ENCODE measurements around the gene MRPS5.

The MRPS5 gene

DNA sequence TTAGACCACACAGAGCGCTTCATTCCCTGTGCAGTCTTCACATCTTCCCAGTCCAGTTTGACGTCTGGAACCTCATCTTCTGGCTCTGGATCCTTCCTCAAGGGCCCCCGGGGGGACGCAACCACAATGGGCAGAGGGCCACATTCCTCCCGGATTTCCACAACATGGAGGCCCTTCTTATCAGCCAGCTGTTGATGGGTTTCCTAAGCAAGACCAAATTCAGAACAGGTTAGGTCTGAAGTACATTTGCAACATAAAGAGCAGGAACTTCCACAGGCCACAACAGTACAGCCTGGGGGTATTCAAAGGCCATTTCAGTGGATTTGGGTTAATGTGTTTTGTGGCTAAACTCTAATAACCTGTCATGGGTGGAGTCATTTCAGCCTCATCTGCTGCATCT lies 34.2 kb downstream of the MRPS5 start:
- no peak for DNase-seq (ENCODE audit: low spot score)

DNA sequence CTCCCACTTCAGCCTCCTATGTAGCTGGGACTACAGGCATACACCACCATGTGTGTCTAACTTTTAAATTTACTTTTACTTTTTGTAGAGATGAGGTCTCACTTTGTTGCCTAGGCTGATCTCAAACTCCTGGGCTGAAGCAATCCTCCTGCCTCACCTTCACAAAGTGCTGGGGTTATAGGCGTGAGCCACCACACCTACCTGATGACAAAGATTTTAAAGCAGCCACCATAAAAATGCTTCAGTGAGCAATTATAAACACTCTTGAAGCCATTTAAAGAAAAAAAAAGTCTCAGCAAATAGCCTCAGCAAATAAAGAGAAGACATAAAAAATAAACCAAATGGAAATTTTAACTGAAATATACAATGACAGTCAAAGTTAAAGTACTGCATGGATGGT lies 35.6 kb downstream of the MRPS5 start:
- DNase-seq (ENCODE audit: low spot score), result no peak

DNA sequence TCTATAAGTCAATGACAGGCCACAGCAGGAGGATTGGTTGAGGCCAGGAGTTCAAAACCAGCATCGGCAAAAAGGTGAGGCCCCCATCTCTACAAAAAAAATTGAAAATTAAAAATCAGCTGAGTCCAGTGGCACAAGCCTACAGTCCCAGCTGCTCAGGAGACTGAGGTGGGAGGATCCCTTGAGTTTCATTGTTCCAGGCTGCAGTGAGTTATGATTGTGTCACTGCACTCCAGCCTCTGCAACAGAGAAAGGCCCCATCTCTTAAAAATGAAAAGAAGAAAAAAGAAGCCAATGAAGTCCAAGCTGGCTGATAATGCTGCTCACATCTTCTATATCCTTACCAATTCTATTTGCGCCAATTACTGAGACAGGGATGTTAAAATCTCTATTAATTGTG lies 39.1 kb downstream of the MRPS5 start:
- DNase-seq (ENCODE audit: low spot score), result no peak

DNA sequence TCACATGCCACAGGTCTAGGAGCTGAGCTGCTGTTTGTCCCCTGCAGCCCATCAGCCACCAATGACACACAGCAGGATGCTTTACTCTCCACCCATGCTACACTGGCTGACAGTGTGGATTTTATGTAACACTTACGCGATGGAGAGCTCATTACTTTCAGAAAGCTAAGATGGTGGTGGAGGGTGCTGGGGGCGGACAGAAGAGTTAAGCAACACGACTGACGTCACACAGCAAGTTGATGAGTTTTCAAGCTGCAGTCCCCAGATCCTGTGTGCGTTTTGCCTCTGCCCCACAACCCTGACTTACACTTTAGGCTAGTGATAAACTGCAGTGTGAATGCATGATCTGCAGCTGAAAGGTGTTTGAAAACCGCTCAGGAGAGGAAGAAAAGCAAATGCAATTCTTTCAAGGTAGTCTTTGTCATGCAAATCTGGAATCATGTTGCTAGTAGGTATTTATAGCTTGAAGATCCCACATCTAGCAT lies 42.4 kb downstream of the MRPS5 start:
- DNase-seq (ENCODE audit: low spot score), result no peak

DNA sequence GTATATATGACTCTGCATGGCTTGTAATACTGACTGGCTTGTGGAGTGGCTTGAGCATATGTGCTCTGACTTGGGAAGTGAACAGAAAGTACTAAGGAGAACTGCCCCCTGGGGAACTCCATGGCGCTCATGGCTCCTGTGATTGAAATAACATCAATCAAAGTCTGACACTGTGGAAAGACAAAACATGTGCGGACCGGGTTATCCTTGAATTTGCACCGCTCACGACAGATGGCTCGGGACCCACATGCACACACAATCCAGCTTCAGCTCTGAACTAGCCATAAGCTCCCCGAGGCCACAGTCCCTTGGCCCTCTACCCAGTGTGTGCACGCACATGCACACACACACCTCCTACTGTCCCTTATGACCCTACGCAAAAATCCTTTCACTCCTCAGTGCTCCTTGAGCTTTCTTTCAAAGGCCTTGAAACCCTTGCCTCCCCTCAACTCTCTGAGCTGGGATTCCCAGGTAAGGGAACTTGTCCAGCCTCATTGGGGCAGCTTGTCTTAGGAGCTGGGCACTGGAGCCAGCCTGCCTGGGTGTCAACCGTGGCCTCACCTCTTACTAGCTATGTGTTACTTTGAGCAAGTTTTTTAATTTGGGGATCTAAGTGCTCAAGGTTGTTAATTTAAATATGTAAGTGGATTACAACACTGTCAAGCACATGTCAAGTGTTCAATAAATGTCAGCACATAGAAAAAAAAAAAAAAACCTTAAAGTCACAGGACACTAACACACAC lies 43.6 kb downstream of the MRPS5 start:
- no peak for DNase-seq (ENCODE audit: low spot score)

DNA sequence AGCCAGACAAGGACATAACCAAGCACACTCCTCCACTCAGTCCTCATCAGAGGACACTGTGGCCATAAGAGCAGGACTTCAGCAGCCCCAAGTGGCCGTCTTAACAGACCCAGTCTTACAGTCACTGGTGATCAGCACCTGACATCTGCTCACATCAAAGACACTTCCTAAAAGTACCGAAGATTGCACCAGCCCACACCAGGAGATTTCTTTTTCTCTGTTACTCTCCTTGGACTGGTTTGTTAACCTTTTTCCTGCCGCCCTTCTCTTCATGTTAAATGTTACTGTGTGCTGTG lies 44.1 kb downstream of the MRPS5 start:
- no peak for DNase-seq (ENCODE audit: low spot score)

DNA sequence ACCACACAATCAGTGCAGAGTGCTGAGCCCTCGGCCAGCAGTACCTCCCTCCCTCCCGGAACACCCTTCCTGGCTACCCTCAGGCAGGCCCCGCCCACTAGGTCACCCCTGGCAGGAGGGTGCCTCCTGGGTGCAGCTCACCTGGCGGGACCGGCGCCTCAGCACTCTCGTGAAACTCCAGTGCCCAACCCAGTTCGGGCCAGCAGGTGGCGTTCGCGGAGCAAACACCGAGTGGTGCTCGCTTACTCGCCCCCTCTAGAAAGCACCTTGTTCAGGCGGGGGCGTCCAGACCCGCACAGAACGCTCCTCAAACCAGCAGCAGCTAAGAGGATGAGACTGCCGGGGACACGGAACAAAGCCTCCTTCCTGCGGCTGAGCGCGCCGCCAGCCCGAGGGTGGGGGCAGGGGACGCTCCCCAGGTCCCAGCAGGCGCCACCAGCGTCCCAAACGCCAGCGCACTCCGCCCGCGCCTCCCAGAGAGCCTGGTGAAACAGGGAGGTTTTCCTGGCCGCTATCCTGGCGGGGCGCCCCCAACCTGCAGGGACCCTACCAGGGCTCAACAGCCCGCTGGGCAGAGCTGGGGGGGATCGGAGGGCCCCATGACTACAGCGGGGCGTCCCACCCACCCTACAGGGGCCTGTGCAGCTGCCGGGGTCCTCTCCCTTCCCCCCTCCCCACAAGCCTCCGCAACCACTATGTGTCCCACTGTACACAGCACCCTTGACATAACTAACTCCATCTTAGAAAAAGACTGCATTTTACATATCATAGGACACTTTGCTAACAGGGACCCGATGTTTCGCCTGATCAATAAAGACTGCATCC lies 44.7 kb downstream of the MRPS5 start:
- DNase-seq (ENCODE audit: low spot score), result peak; percentile 58

DNA sequence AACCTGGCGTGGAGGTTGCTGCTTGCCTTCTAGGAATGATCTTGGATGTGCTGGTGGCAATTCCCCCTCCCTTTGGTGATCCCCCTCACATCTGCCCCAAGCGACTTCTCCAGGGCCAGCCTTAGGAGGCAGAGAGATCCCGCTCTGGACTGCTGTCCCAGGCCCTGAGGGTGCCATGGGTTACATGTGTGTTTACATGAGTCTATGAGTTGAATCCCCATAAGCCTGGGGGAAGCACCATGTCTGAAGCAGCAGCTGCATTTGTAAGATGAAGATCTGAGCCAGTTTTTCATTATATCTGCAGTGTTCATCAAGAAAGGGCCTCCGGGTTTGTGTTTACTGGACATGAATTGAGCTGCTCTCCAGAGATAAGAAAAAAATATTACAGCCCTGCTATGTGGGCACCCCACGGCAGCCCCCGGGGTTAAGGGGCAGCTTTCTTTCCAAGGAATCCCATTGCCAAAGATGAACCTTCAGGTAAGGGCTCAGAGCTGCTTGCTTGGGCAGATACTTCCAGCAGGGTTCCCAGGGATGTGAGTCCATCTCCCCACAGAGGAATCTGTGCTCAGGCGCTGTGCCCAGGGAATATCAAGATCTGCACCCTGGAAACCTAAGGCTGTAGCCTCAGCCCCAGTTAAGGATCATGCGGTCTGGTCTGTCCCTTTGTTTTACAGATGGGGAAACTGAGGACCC lies 46.0 kb downstream of the MRPS5 start:
- no peak for DNase-seq (ENCODE audit: low spot score)

DNA sequence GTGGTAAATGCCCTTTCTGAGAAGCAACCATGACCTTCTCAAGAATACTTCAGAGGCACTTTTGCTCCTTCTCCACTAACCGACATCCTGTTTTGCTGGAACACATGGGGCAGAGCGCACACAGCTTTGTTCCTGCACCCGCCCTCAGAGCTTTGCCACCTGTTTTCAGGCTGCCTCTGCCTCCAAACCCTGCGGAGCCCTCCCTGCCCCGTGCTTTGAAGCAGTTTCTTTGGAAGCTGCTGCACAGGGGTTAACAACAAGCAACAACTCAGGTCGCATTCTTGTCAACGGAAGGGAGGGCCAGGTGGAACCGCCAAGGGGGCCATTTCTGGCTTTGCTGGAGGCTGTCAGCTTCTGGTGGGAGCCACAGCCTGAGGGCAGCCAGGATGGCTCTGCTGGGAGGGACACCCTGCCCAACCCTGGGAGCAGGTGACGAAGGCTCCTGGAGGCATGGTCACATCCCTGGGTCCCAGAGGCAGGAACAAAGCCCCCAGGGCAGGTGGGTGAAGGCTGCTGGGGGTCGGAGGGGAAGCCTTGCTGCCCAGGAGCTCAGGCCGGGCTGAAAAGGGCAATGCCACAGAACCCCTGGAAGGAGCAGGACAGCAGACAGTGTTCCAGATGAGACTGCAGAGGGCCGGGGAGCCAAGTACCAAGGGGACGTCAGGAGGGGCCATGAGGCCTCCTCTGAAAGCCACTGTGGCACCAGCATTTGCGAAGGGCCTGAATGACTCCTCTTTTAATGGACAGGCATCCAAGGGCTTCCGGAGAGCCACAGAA lies 46.8 kb downstream of the MRPS5 start:
- DNase-seq (ENCODE audit: low spot score), result no peak

DNA sequence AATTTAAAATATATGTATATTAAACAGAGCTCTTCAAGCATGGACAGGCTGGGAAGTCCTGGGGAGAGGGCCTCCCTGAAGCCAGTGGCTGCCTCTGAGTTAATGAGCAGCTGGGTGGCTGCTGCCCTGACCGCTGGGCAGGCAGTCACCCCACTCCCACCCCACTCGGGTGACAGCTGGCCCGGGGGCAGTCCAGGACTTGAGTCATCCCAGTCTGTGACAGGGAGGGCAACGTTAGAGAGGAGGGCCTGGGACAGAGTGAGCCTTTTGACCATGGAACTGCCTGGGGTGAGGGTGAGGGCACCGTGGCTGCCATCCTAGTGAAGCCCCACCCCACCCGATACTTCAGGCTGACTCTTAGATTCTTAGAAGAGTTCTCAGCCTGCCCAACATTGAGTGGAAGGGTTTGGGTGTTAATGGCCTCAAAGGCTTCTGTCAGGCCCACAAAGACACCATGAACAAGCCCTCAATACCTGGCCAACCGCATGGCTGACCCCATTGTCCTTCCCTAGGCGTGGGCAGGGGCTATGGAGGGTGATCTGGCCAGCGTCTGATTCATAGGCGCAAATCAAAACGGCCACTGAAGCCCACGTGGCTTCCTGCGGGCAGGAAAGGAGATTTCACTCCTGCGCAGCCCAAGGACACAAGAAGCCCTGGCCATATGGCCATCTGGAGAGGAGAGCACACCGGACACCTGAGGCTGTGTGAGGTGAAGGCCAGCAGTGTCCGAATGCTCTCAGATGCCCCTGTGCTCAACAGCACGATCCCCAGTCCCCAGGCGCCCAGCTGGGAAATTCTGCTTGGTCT lies 47.5 kb downstream of the MRPS5 start:
- no peak for DNase-seq (ENCODE audit: low spot score)

DNA sequence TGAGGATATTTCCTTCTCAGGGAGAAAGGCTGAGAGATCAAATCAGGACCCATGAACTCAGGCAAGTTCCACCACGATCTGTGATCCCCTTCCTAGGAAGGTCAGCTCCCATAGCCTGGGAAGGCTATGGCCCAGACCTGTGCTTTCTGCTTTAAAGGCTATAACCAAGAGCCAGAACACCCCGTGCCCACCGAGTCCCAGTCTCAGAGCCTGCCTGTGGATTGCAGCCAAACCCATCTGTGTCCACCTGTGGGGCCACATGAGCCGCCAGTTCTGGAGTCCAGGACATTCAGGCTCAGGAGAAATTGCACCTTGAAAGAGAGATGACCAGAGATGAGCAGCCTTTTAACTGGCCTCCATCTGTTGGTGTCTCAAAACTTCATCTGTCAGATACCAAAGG lies 49.2 kb downstream of the MRPS5 start:
- DNase-seq (ENCODE audit: low spot score), result no peak

DNA sequence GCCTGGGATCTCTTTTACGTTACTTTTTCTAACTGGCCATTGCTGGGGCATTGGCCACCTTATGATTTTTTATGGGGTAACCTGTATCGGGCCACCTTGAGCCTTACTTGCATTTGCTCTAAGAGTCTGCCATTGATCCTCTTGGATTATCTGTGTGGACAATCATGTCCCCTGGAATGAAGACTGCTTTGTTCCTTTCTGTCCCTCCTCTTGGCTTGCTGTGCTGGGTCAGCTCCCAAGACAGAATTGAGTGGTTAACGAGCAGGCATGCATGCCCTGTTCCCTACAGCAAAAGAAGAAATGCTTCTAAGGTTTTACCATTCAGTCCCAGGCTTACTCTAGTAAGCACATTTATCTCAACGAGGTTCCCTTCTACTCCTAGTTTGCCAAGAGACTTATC lies 49.8 kb downstream of the MRPS5 start:
- no peak for DNase-seq (ENCODE audit: low spot score)

DNA sequence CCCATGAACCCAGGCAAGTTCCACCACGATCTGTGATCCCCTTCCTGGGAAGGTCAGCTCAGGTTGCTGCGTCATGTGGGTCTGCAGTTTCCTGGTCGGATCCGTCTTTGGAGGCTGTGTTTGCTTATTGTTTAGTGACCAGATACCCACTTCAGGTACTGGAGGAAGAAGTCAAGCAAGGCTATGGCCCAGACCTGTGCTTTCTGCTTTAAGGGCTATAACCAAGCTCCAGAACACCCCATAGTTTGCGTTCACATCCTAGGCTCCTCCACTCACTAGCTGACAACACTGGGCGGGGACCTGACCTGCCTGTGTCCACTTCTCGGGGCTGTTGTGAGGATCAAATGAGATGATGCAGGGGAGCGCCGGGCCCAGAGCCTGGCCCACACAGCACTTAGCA lies 52.1 kb downstream of the MRPS5 start:
- DNase-seq (ENCODE audit: low spot score), result no peak

DNA sequence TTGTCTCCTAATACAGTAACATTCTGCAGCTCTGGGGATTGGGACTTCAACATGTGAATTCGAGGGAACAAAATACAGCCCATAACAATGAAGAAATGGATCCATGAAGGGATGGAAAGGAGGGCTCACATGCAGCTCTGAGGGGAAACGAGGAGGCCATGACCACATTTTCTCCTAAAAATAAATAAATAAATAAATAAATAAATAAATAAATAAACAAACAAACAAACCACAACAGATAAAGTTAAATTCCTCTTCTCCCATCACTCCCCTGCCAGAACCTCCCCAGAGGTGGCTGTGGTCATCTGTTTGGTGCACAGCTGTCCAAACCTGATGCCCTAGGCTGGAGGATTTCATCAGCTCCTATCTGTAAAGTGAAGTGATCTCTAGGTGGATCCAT lies 53.4 kb downstream of the MRPS5 start:
- no peak for DNase-seq (ENCODE audit: low spot score)

DNA sequence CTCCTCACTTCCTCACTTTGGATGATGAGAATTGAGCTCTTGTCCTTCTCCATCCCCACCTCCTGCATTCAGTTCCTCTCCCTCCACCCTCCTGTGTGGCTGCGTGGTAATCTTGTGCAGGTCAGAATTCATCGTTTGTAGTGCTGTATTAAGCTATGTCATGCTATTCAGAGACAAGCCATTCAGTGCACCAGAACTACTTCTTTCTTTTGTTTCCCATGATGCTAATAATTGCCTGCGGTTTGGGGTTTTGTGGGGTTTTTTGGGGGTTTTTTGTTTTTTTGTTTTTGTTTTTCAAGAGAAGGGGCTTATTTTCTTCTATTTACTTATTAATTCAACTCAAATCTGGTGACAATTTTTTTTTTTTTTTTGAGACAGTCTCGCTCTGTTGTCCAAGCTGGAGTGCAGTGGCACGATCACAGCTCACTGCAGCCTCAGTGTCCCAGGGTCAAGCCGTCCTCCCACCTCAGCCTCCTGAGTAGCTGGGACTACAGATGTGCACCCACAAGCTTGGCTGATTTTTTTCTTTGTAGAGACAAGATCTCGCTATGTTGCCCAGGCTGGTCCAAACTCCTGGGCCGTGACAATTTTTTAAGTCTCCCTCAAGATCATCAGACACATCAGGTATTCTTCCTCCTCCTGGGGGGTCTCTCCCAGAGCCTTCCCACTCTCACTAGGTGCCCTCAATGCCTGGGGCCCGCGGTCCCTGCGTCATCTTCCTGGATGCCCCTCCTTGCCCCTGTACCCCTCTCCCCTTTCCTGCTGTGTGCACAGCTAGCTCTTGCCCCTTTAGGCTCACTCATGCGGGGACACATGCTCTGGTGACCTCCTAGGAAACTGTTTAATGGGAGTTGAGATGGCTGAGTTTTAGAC lies 58.3 kb downstream of the MRPS5 start:
- no peak for DNase-seq (ENCODE audit: low spot score)

DNA sequence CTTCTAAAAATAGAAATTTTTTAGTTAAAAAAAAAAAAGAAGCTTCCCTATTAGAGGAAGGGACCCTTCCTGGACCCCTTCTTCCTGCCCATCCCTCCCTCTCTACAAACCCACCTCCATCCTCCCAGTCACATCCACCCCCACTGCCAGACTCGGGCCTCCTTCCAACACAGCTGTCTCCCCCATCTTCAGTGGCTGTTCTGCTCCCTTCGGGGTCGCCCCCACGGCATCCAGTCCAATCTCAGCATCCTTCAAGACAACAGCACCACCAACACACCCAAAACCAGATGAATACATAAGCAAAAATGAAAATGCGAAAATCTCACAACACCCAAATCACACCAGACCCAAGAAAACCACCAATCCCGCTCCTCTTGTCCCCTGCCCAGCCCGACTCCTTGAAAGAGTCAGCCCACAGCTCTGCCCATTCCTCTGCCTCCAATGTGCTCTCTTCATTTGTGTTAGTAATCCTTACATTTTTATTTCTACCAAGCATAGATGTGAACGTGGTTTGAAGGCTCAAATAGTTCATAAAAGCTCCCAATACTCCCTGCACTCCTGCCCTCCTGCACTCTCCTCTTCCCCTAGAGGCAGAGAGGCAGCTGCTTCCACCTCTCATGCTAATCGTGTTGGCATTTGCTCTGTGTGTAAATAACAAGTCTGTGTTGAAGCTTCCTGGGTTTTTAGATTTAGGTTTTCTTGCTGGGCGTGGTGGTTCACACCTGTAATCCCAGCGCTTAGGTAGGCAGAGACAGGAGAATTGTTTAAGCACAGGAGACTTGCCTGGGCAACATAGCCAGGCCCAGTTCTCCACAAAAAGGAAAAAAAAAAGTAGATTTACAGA lies 59.1 kb downstream of the MRPS5 start:
- DNase-seq (ENCODE audit: low spot score), result no peak

DNA sequence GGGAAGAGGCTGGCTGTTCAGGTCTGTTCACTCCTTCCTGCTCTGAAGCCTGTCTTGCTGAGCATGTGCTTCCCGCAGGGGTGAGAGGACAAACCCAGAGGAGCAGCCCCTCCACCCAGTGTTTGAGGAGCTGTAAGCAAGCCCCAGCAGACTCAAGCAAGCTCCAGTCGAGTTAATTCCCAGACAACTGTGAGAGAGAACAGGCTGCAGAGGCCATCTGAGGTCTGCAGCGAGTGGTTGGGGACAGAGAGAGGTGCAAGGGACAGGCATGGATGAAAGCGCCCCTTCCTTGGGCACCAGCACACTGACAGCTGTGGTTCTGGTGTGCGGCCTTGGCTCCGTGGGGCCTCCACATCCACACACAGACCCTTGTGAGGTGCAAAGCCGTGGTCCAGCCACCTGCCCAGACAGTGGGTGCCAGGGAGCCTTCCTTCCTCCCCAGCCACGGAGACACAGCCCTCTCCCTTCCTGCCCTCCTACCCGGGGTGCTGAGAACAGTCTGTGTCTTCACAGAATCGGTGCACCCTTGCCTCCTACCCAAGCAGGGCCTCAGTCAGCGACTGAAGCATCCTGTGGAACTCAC lies 59.9 kb downstream of the MRPS5 start:
- no peak for DNase-seq (ENCODE audit: low spot score)

DNA sequence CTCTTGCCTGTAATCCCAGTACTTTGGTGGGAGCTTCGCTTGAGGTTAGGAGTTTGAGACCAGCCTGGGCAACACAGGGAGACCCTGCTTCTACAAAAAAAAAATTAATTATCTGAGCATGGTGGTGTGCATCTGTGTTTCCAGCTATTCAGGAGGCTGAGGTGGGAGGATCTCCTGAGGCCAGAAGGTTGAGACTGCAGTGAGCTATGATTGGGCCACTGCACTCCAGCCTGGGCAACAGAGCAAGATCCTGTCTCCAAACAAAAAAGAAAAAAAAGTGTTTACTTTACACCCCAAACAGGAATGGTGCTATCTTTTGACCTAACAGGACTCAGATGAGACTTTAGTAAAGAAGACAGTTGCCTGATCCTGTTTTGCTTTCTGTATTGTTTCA lies 60.5 kb downstream of the MRPS5 start:
- DNase-seq (ENCODE audit: low spot score), result no peak

DNA sequence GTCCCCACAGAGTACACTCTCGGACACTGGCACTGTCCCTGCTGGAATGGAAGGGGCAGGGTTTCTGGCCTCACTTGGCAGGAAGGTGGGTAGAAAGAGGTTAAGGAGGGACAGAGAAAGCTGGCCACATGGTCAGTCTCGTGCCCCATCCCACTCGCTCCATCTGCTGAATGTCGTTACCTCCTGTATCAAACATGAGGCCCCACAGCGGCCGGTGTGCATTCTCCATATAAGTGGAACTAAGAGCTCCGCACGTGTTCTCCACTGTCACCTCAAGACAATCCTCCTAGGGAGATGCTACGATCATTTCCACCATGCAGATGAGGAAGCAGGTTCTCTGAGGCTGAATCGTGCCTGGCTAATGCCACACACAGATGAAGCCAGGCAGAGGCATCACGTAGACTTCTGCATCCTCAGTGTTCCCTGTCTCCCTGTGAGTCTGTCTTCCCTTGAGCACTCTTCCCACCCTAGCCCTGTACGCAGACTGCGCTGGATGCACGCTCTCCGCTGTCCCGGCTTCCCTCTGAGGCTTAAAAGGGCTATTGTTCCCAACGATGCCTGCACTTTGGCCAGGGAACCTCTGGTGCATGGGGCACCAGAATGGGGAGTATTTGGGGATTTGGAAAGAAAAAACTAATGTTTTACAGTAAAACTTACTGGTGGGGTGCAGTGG lies 61.0 kb downstream of the MRPS5 start:
- DNase-seq (ENCODE audit: low spot score), result no peak
